ENCODE results near the gene MALL.
"Not testable (repeated sequence)": the region's sequence is repeated elsewhere in the genome, so short reads cannot be mapped to it uniquely, and the experiment has no call there.

MALL gene

GRCh38 chr2:110120171-110121051 is 4.8 kb upstream of the MALL start:
- DNase-seq = no peak

GRCh38 chr2:110116033-110116710 is 550 bp upstream of the MALL start:
- no peak for DNase-seq

GRCh38 chr2:110114831-110115255 is 779 bp downstream of the MALL start:
- DNase-seq = no peak

GRCh38 chr2:110113961-110114591 is 1.5 kb downstream of the MALL start:
- no peak for DNase-seq

GRCh38 chr2:110108291-110108690 is 7.3 kb downstream of the MALL start:
- not testable (repeated sequence) for DNase-seq

- no peak for DNase-seq
These were observed 8.2 kb downstream of the MALL start for GRCh38 chr2:110107092-110108079.

- DNase-seq = no peak
These were observed 9.0 kb downstream of the MALL start for GRCh38 chr2:110106642-110107041.

GRCh38 chr2:110105608-110106467 is 9.8 kb downstream of the MALL start:
- DNase-seq = no peak

- no peak for DNase-seq
These were observed 10.4 kb downstream of the MALL start for GRCh38 chr2:110105183-110105582.

GRCh38 chr2:110104025-110104771 is 11.4 kb downstream of the MALL start:
- DNase-seq = no peak

- DNase-seq = no peak
These were observed 12.3 kb downstream of the MALL start for GRCh38 chr2:110103061-110103961.

- no peak for DNase-seq
These were observed 13.5 kb downstream of the MALL start for GRCh38 chr2:110101901-110102803.

GRCh38 chr2:110101280-110101844 is 14.3 kb downstream of the MALL start:
- no peak for DNase-seq

GRCh38 chr2:110100880-110101279 is 14.7 kb downstream of the MALL start:
- DNase-seq = not testable (repeated sequence)

- no peak for DNase-seq
These were observed 15.1 kb downstream of the MALL start for GRCh38 chr2:110100480-110100879.

GRCh38 chr2:110099471-110100225 is 16.0 kb downstream of the MALL start:
- DNase-seq = no peak

GRCh38 chr2:110099038-110099425 is 16.6 kb downstream of the MALL start:
- no peak for DNase-seq

Measured in CD4-positive, alpha-beta T cell treated with Interleukin-17A for 1 hour (primary cell).